SU-DHL-6 (cell line): ENCODE measurements around the gene ITFG2.

Experiments used
- EZH2phosphoT487 ChIP-seq: fragments of 200-600 bp; sonication (generic), shearing (Covaris generic); conservative IDR thresholded peaks from 2 replicates; pipeline ENCODE4 v1.6.1; 2018; ENCODE audit warnings: mild to moderate bottlenecking, antibody characterized with exemption, low read length, moderate library complexity, mixed read lengths
- TF ChIP-seq, protein P1 (sequence below): fragments of 200-600 bp; sonication (generic); IDR thresholded peaks from one replicate; pipeline ENCODE4 v1.5.1; 2017; ENCODE audit warnings: antibody characterized with exemption, mild to moderate bottlenecking, low read length, moderate library complexity; ENCODE audit not compliant: insufficient read depth, poor library complexity, severe bottlenecking

GRCh38 chr12:2820432-2820831, 8.0 kb downstream of the ITFG2 start:
- TF ChIP-seq, protein P1, sequence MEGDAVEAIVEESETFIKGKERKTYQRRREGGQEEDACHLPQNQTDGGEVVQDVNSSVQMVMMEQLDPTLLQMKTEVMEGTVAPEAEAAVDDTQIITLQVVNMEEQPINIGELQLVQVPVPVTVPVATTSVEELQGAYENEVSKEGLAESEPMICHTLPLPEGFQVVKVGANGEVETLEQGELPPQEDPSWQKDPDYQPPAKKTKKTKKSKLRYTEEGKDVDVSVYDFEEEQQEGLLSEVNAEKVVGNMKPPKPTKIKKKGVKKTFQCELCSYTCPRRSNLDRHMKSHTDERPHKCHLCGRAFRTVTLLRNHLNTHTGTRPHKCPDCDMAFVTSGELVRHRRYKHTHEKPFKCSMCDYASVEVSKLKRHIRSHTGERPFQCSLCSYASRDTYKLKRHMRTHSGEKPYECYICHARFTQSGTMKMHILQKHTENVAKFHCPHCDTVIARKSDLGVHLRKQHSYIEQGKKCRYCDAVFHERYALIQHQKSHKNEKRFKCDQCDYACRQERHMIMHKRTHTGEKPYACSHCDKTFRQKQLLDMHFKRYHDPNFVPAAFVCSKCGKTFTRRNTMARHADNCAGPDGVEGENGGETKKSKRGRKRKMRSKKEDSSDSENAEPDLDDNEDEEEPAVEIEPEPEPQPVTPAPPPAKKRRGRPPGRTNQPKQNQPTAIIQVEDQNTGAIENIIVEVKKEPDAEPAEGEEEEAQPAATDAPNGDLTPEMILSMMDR = no peak
- TF ChIP-seq EZH2phosphoT487 = no peak
